HG02840 (cell line): ENCODE measurements around the gene SAT1.
"Not testable (repeated sequence)": the region's sequence is repeated elsewhere in the genome, so short reads cannot be mapped to it uniquely, and the experiment has no call there.

Source experiments
- ATAC-seq: cut with Tn5 transposase; IDR thresholded peaks from one replicate; pipeline ENCODE4 v1.9.1; 2021; ENCODE audit warnings: mild to moderate bottlenecking, moderate library complexity, moderate number of reproducible peaks; ENCODE audit not compliant: unreplicated experiment, low FRiP score

The SAT1 gene

DNA sequence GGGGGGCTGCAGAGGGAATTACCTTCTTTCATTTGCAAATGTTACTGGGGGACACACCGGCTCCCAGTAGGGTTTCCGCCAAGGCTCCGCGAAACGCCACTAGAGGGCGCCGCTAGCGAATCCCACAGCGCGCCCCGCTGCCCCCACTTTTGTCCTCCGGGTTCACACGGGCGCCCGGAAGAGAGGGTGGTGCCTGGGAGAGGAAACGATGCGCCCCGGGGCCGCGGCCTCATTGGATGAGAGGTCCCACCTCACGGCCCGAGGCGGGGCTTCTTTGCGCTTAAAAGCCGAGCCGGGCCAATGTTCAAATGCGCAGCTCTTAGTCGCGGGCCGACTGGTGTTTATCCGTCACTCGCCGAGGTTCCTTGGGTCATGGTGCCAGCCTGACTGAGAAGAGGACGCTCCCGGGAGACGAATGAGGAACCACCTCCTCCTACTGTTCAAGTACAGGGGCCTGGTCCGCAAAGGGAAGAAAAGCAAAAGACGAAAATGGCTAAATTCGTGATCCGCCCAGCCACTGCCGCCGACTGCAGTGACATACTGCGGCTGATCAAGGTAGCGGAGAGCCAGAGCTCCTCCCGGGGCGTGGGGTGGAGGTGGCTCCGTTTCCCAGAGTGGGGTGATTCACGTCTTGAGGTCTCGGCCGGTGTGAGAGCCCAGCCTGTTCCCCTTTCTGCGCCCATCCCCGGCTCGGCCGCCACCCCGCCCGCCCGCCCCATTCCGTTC is at the start of gene SAT1:
Gene SAT1, plus strand, starts transcription at position 311 of the 726 bp plus-strand sequence. Its CDS starts 179 bp downstream, at position 490.
- ATAC-seq = peak; percentile 87

- no peak for ATAC-seq
These were observed 46.9 kb upstream of the SAT1 start for GRCh38 chrX:23736030-23736429.

- no peak for ATAC-seq
These were observed 45.6 kb upstream of the SAT1 start for GRCh38 chrX:23737413-23737812.

- ATAC-seq = no peak
These were observed 40.7 kb upstream of the SAT1 start for GRCh38 chrX:23742174-23742696.

GRCh38 chrX:23742697-23743622 is 40.0 kb upstream of the SAT1 start, which contains the start of gene ACOT9:
Gene ACOT9 (minus strand): TSS chrX:23743276. CDS start chrX:23743144, 132 bp downstream.
- peak; percentile 95 for ATAC-seq

DNA sequence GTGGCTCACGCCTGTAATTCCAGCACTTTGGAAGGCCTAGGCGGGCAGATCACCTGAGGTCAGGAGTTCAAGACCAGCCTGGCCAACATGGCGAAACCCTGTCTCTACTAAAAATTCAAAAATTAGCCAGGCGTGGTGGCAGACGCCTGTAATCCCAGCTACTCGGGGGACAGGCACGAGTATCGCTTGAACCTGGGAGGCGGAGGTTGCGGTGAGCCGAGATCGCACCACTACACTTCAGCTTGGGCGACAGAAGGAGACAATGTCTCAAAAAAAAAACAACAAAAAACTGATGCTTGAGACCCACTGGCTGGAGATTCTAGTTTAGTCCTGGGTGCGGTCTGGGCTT is 39.4 kb upstream of the SAT1 start:
- not testable (repeated sequence) for ATAC-seq

DNA sequence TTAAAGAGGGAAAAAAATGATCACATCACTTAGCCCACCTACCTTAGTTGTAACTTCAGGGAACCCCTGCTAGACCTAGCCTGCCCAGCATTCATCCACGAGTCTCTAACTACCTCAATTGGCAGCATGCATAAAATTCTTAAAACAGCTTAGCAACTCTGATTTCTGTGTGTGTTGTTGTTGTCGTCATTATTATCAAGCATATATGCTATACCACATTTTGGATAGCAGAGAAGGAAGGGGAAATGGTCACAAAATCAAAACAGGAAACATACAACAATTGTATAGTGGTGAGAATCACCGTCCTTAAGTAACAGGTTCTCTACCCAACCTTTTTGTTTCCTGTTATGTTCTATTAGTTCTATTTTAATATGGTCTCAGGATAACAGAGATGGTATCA is 37.2 kb upstream of the SAT1 start:
- no peak for ATAC-seq

DNA sequence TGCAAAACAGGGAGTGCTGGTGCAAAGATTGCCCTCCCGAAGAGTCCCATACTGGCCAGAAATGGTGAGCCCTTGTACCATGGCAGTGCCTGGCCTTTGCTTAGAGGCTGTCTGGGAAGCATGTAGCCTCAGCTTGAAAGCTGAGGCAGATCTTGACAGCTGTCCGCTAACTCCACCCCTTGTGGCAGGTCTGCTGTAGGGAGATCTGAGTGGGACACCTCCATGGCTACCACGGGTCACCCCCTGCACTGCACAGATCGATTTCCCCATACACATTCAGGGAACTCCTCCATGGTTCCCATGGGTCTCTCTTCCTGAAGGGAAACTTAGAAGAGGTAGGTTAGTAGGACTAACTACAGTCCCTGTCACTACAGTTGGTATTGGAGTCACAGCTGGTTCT is 33.8 kb upstream of the SAT1 start:
- no peak for ATAC-seq

GRCh38 chrX:23749576-23749975 is 33.4 kb upstream of the SAT1 start:
- ATAC-seq = no peak

- no peak for ATAC-seq
These were observed 30.1 kb upstream of the SAT1 start for GRCh38 chrX:23752740-23753415.

GRCh38 chrX:23754664-23755063 is 28.3 kb upstream of the SAT1 start:
- ATAC-seq = no peak

GRCh38 chrX:23756165-23756564 is 26.8 kb upstream of the SAT1 start:
- no peak for ATAC-seq

DNA sequence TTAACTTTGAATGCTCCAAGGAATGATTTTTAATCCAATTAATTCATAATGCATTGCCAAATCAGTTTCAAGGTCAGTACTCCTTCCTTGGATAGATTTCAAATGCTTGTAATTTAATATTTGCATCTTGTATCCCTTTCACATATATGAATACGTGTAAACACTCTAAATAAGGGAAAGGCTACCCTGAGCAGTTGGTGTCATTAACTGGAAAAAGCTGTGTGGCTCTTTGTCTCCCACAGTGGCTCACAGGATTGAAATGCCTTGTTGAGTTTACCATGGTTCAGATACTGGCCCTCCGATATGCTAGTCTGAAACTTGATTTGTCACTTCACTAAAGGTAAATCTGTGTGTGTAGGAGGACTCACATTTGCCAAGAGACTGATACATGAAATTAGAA is 23.2 kb upstream of the SAT1 start:
- ATAC-seq = no peak

DNA sequence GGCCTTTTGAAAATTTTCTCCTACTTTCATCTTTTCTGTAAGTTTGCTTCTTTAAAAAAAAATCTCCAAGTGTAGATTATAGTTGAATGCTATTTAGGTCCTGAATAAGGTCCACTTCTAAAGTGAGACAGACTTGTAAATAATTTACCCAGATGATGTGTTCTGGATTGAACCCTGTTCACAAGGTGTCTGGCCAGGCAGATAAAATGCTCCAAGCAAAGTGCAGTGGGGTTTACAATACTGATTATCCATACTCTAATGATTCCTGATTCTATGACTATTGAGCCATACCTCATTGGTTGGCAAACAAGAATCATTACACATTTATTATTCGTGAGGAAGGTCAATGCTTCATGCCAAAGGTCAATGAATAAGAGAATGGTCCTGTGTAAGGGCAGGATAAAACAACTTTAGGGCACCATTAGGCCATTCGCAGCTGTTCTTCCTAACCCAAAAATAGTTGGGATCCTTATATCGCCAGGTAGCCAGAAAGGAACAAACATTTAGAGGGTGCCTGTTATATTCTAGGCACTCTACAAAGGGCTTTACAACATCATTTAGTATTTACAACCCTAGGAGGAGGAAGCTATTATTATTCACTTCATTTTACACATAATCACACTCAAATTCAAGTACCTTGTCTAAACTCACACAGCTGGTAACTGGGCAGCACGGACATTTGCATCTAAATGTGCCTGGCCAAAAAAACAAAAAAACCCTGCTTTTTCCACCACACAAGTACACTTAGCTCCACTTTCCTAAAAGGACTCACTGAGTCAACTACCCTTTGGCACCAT is 18.6 kb upstream of the SAT1 start:
- no peak for ATAC-seq

GRCh38 chrX:23765449-23765848 is 17.5 kb upstream of the SAT1 start:
- no peak for ATAC-seq

DNA sequence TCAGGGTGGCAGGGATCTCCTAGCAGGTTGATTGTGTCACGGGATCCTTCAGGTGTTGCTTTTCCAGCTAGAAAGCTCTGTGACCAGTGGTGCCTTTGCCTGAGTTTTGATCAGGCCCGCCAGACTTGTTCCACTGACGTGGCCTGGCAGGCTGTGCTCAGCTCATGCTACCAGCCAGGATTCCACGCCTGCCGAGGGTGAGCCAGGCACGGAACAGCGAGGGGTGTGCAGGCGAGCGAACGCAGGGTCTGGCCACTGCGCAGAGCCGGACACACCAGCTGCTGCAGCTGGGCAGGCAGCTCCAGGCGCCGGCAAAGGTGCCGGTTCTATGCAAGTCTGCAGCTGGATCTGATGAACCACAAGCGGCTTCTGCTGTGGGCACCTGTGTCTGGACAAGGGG is 17.1 kb upstream of the SAT1 start:
- ATAC-seq = no peak

DNA sequence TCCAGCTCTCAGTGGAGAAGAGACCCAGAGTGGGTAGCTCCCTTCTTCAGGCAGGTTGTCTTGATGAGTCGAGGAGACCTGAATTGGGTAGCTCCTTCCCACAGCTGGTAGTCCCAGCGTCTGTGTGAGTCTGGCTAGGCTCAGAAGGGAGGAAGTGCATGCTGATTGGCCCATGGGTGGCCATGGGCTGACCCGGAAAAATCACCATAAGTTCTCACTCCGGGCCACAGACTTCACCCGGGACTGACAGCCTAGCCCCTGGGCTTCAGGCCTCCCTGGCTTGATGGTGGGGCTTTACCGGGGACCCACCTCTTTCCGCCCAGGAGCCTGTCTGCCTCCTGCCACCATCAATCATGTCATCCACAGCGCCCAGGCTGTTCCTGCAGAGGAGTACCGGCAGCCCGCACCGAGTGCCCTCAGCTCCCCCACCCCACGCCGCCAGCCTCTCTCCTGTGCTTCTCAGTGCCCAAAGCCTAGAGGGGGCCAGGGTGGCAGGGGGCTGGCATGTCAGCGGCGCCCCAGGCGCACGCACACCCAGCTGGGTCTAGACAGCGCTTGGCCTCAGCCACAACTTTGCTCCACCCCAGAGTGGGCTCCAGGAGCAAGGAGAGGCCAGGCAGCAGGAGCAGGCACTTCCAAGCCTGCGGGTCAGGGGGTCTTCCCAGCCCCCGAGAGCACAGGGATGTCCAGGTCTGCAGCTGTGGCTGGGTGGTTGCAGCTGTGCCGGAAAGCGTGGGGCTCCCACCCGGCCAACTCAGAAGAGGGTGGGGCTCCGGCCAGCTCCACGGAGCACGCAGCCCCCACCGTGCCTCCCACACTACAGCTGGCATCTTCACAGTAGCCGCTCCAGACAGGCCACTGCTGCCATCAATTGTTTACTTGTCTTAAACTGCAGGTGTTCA is 16.1 kb upstream of the SAT1 start:
- no peak for ATAC-seq

DNA sequence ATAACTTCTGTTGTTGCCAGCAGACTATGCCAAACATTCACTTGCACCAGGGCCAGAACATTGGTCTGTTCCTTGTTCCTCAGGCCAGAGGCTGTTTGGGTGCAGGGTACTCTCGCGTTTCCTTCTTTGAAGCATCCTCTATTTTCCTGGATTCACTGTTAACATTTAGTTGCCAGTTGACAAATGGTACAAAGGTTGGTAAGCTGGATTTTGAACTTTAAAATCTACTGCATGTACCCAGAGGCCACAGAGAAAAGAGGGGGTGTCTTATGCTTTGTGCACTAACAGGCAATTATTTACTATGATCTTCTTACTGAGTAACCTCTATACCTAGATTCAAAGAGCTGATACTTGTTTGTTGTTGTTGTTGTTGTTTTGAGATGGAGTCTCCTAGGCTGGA is 12.8 kb upstream of the SAT1 start:
- no peak for ATAC-seq

GRCh38 chrX:23771086-23771485 is 11.9 kb upstream of the SAT1 start:
- ATAC-seq = not testable (repeated sequence)
